Kidney epithelial cell (primary cell): ENCODE measurements around the gene OR5A1. TPM values are rescaled to one million over a fixed set of nuclear protein-coding genes. Genes with fewer than 3 reads are reported as not detected.

Source experiments
- DNase-seq: peaks from one replicate; pipeline ENCODE4 v3.0.0-alpha.2; 2010; ENCODE audit warnings: low read depth
- H3K27me3 ChIP-seq: 2 replicates; pipeline ENCODE4 v1.6.0; 2011; ENCODE audit warnings: low read length; ENCODE audit not compliant: control insufficient read depth, insufficient read depth
- H3K36me3 ChIP-seq: 2 replicates; pipeline ENCODE4 v1.5.1; 2011; ENCODE audit warnings: low read length; ENCODE audit not compliant: control insufficient read depth, insufficient read depth
- H3K4me3 ChIP-seq: 2 replicates; pipeline ENCODE4 v1.5.1; 2011; ENCODE audit warnings: low read depth, mild to moderate bottlenecking, control low read depth, low read length
- total RNA-seq: library from RNA; depleted of rRNA; stranded (reverse); fragments of >200 nt; gene quantifications from 2 replicates; pipeline ENCODE4 v1.2.3, GENCODE V29; 2015
- TF ChIP-seq, protein P1 (sequence below): IDR thresholded peaks from 2 replicates; pipeline ENCODE4 v1.5.1; 2011; ENCODE audit warnings: mild to moderate bottlenecking, moderate library complexity, low read length, control low read depth, inconsistent platforms; ENCODE audit not compliant: insufficient read depth, poor library complexity, severe bottlenecking

Gene OR5A1
- total RNA-seq, 1 donor from 2014 or later = not detected

DNA sequence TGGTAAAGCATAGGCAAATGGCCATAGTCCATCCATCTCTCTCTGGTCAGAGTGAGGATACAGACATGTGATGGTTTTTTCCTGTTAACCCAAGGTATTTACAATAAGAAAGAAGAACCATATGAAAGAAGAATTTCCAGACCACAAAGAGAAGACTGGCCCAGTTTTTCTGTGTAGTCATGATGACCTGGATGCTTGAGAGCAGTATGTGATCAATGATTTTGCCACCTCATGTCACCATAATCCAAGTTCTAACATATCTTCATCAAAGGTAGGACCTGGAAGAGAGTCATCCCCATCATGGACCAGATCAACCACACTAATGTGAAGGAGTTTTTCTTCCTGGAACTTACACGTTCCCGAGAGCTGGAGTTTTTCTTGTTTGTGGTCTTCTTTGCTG lies 20.4 kb downstream of the OR5A1 start, which contains the start of gene OR4D6:
Gene OR4D6, plus strand, starts transcription at position 301 of the 400 bp plus-strand sequence. Its CDS starts 0 bp downstream, at position 301.
- TF ChIP-seq, protein P1, sequence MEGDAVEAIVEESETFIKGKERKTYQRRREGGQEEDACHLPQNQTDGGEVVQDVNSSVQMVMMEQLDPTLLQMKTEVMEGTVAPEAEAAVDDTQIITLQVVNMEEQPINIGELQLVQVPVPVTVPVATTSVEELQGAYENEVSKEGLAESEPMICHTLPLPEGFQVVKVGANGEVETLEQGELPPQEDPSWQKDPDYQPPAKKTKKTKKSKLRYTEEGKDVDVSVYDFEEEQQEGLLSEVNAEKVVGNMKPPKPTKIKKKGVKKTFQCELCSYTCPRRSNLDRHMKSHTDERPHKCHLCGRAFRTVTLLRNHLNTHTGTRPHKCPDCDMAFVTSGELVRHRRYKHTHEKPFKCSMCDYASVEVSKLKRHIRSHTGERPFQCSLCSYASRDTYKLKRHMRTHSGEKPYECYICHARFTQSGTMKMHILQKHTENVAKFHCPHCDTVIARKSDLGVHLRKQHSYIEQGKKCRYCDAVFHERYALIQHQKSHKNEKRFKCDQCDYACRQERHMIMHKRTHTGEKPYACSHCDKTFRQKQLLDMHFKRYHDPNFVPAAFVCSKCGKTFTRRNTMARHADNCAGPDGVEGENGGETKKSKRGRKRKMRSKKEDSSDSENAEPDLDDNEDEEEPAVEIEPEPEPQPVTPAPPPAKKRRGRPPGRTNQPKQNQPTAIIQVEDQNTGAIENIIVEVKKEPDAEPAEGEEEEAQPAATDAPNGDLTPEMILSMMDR = no peak

DNA sequence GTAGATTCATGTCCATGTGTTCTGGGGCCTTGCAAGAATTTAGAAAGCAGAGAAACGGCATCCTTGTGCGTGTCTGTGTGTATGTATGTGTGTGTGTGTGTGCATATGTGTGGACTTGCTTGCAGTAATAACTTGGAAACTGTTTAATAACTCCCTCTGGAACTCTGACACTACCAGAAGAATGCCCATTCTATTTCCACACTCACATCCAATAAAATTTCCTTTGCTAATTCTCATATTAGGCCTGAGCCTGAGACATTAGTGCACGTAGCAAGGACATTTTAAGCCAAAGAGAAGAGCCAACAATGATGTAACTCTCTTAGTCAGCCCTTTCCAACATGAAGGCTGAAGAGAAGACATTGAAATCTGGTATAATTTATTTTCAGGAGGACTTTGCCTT lies 23.6 kb downstream of the OR5A1 start:
- TF ChIP-seq, protein P1 = no peak
- Histone ChIP-seq H3K27me3 (no peaks in the 10 kb centered on the region), H3K36me3 (no peaks in the 10 kb centered on the region), H3K4me3 (no peak overlapping the region)
- DNase-seq = no peak

More for the DNA sequence above, 20.4 kb downstream of the OR5A1 start, which contains the start of gene OR4D6:
- Histone ChIP-seq H3K4me3 (no peak within 1 kb of the TSS), H3K36me3 (no peaks in the 10 kb centered on the region), H3K27me3 (no peaks in the 10 kb centered on the region)
- no peak for DNase-seq

- TF ChIP-seq, protein P1 = no peak
- H3K27me3 ChIP-seq = no peaks in the 10 kb centered on the region
- no peak overlapping the region for H3K4me3 ChIP-seq
- no peaks in the 10 kb centered on the region for H3K36me3 ChIP-seq
- no peak for DNase-seq
Measured at GRCh38 chr11:59463190-59463641, 26.9 kb downstream of the OR5A1 start.

DNA sequence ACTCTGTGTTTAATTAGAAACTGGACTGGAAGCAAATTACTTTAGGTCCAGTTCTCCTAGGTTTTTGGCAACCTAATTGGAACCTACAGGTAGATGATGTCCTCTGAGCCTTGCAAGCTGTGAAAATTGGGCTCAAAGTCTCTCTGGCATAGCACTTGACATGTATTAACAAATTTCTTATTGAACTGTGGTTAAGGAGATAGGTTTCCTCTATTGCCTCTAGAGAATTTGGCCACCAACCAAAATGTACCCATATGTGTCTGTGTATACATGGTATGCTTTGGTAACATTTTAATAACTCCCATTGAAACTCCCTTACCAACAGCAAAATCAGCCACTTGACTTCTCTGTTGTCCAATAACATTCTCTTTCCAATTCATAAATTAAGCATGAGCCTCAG lies 36.7 kb downstream of the OR5A1 start, which contains the start of gene OR4D10:
Gene OR4D10, plus strand, starts transcription at position 301 of the 400 bp plus-strand sequence. CDS start 4,115 bp downstream, outside the sequence.
- TF ChIP-seq, protein P1 = no peak

DNA sequence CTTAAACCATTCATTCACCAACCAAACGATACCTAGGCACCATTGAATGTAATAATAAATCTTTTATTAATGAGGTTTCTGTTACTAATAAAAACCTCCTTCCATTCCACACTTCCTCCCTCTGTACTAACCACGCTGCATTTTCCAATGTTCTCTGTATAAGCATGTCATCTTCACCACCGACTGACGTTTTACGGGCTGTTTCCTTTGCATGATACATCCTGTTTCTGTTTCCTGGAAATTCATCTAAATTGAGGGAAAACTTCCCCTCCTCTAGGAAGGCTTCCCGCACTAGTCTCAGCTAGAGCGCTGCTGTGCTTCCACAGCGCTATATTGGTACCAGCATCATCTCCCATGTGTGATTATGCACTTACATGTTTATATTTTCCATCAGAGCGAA lies 38.9 kb downstream of the OR5A1 start:
- Histone ChIP-seq H3K4me3 (no peak overlapping the region), H3K36me3 (no peaks in the 10 kb centered on the region), H3K27me3 (no peaks in the 10 kb centered on the region)
- TF ChIP-seq, protein P1 = no peak
- no peak for DNase-seq

More for the DNA sequence above, 36.7 kb downstream of the OR5A1 start, which contains the start of gene OR4D10:
- no peaks in the 10 kb centered on the region for H3K36me3 ChIP-seq
- no peaks in the 10 kb centered on the region for H3K27me3 ChIP-seq
- no peak for DNase-seq
- H3K4me3 ChIP-seq = no peak within 1 kb of the TSS

GRCh38 chr11:59479906-59480305 lies 43.6 kb downstream of the OR5A1 start:
- TF ChIP-seq, protein P1 = no peak
- Histone ChIP-seq H3K4me3 (no peak overlapping the region), H3K27me3 (no peaks in the 10 kb centered on the region), H3K36me3 (no peaks in the 10 kb centered on the region)
- no peak for DNase-seq
